Upper lobe of left lung (tissue), 4 donors: Measurements from ENCODE around the gene PRR20E.

Source experiments
- CTCF ChIP-seq, 6 experiments: fragments of 450-650 bp in 4 of 6; fragments of 200-600 bp in 2 of 6; sonication (generic) in 2 of 6; IDR thresholded peaks; one replicate each; pipeline ENCODE4 v1.5.1; 2016 to 2019; ENCODE audit warnings: antibody characterized with exemption in 6 of 6
- EP300 ChIP-seq, 4 donors: sonication (generic); formaldehyde crosslinking; IDR thresholded peaks; one replicate each; pipeline ENCODE4 v1.5.1; 2017; ENCODE audit warnings: antibody characterized with exemption in 4 of 4, control low read depth in 2 of 4
- POLR2AphosphoS5 ChIP-seq, 2 donors: sonication (generic); formaldehyde crosslinking; IDR thresholded peaks; one replicate each; pipeline ENCODE4 v1.5.1; 2017; ENCODE audit warnings: antibody characterized with exemption in 2 of 2

DNA sequence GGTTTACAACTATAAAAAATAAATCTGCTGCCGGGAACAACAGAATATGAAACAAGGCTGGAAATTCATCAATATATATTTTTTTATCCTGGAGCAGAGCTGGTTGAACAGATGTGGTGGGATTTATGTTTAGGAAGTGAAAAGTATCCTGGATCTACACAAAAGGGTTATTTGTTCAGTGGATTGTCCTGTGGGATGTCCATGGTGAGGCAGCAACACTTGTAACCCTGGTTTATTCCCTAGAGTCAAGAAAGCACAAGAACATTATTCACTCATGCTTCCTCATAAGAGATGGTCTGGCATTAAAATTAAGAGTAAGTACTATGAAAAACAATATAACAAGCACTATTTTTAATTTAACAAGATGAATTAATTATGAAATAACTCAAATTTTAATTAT lies 46.0 kb downstream of the PRR20E start:
- TF ChIP-seq CTCF (IDR thresholded peaks at IDR 0.05) (no peak), POLR2AphosphoS5 (IDR thresholded peaks at IDR 0.05) (no peak), EP300 (IDR thresholded peaks at IDR 0.05) (no peak)
